NCI-H1930 (cell line): ENCODE results near the gene ABLIM1.

Experiments
- DNase-seq, 2 experiments: peaks; one replicate each; lab custom pipeline; 2025; lab: John Stamatoyannopoulos, UW

Gene ABLIM1

GRCh38 chr10:114545819-114546218 is 112.3 kb downstream of the ABLIM1 start:
- DNase-seq, result no peak

GRCh38 chr10:114545071-114545470 is 113.0 kb downstream of the ABLIM1 start:
- no peak for DNase-seq

GRCh38 chr10:114544045-114544659 is 113.9 kb downstream of the ABLIM1 start:
- no peak for DNase-seq

- DNase-seq, result no peak
Measured at GRCh38 chr10:114543456-114543855, 114.6 kb downstream of the ABLIM1 start.

GRCh38 chr10:114542373-114542772 is 115.7 kb downstream of the ABLIM1 start:
- DNase-seq, result no peak

GRCh38 chr10:114541797-114542160 is 116.3 kb downstream of the ABLIM1 start:
- no peak for DNase-seq

GRCh38 chr10:114541081-114541796 is 116.8 kb downstream of the ABLIM1 start:
- no peak for DNase-seq

GRCh38 chr10:114540236-114540635 is 117.8 kb downstream of the ABLIM1 start:
- no peak for DNase-seq

- no peak for DNase-seq
Measured at GRCh38 chr10:114539623-114540022, 118.5 kb downstream of the ABLIM1 start.

GRCh38 chr10:114538181-114538906 is 119.7 kb downstream of the ABLIM1 start:
- DNase-seq, result no peak

GRCh38 chr10:114537736-114538135 is 120.3 kb downstream of the ABLIM1 start:
- DNase-seq, result no peak

GRCh38 chr10:114534571-114534981 is 123.5 kb downstream of the ABLIM1 start:
- DNase-seq, result no peak

- no peak for DNase-seq
Measured at GRCh38 chr10:114532226-114532625, 125.8 kb downstream of the ABLIM1 start.

GRCh38 chr10:114526504-114527238 is 131.4 kb downstream of the ABLIM1 start:
- peak; percentile 47 to 61 for DNase-seq

- no peak for DNase-seq
Measured at GRCh38 chr10:114526126-114526503, 132.0 kb downstream of the ABLIM1 start.

- DNase-seq, result no peak
Measured at GRCh38 chr10:114525368-114525949, 132.6 kb downstream of the ABLIM1 start.

GRCh38 chr10:114523876-114524275 is 134.2 kb downstream of the ABLIM1 start:
- no peak for DNase-seq

- DNase-seq, result no peak
Measured at GRCh38 chr10:114521255-114521654, 136.8 kb downstream of the ABLIM1 start.

GRCh38 chr10:114520453-114520852 is 137.6 kb downstream of the ABLIM1 start:
- DNase-seq, result no peak

- DNase-seq, result no peak
Measured at GRCh38 chr10:114519756-114520293, 138.2 kb downstream of the ABLIM1 start.

GRCh38 chr10:114519306-114519669 is 138.8 kb downstream of the ABLIM1 start:
- DNase-seq, result no peak
